HCT116 (cell line): ENCODE results near the gene NKTR. TPM values are rescaled to one million over a fixed set of nuclear protein-coding genes. Genes with fewer than 3 reads are reported as not detected.

Experiments used
- ATAC-seq: fragments of 200-7000 bp; cut with Tn5 transposase; 2 replicates; pipeline ENCODE4 v1.9.1; 2020; ENCODE audit warnings: mild to moderate bottlenecking, moderate library complexity
- BruUV-seq: library from RNA; stranded (reverse); fragments of 400-500 nt; replicated peaks from 2 replicates; lab custom pipeline; 2021; lab: Mats Ljungman, UMichigan
- CTCF ChIA-PET: fragments of 300-600 bp; sonication (Branson Sonifier 250); formaldehyde crosslinking; loops from one replicate; lab custom pipeline; 2021; ENCODE audit warnings: antibody characterized with exemption; lab: Charles Lee
- POLR2A ChIA-PET: fragments of 300-600, 350-600 bp; sonication (Branson Sonifier 250); formaldehyde crosslinking; loops from one replicate; lab custom pipeline; 2021; ENCODE audit warnings: antibody characterized with exemption; lab: Charles Lee
- RAD21 ChIA-PET, 2 experiments: fragments of 300-600 bp; sonication (Branson Sonifier 250); formaldehyde crosslinking; loops; one replicate each; lab custom pipeline; 2023; ENCODE audit warnings: low total read pairs in 2 of 2; ENCODE audit not compliant: uncharacterized antibody in 2 of 2, unreplicated experiment in 2 of 2, low non-redundant PET in 1 of 2; lab: Charles Lee
- DNase-seq: peaks from one replicate; pipeline ENCODE4 v3.0.0-alpha.2; 2010; ENCODE audit warnings: low read depth, low spot score
- H2AFZ ChIP-seq: fragments of 200-600 bp; shearing (Covaris generic), sonication (generic); 2 replicates; pipeline ENCODE4 v1.6.1; 2017; ENCODE audit warnings: low read depth, mixed run types, mixed read lengths, antibody characterized with exemption, low read length; ENCODE audit not compliant: poor library complexity, severe bottlenecking
- H3K27ac ChIP-seq: 2 replicates; pipeline ENCODE4 v1.5.1; 2012; ENCODE audit warnings: low read depth, low read length
- H3K27me3 ChIP-seq: fragments of 200-600 bp; sonication (generic); 2 replicates; pipeline ENCODE4 v1.6.1; 2016; ENCODE audit warnings: mixed run types, low read length, mixed read lengths; ENCODE audit not compliant: insufficient read depth
- H3K36me3 ChIP-seq, 2 experiments: fragments of 200-500 bp in 1 of 2; fragments of 200-600 bp in 1 of 2; sonication (Bioruptor generic) in 1 of 2; sonication (generic) in 1 of 2; 2 replicates each; pipeline versions ENCODE4 v1.5.1 to v1.6.1; 2014 to 2016; ENCODE audit warnings: low read length in 2 of 2, inconsistent platforms in 1 of 2, mixed read lengths in 1 of 2, mixed run types in 1 of 2; ENCODE audit not compliant: insufficient read depth in 2 of 2, control insufficient read depth in 1 of 2
- H3K4me1 ChIP-seq, 2 experiments: fragments of 200-600 bp in 1 of 2; sonication (generic) in 1 of 2; 2 replicates each; pipeline versions ENCODE4 v1.5.1 to v1.6.1; 2012 to 2017; ENCODE audit warnings: low read length in 2 of 2, inconsistent platforms in 1 of 2, mild to moderate bottlenecking in 1 of 2, mixed read lengths in 1 of 2, mixed run types in 1 of 2, moderate library complexity in 1 of 2; ENCODE audit not compliant: insufficient read depth in 2 of 2, control insufficient read depth in 1 of 2
- H3K4me2 ChIP-seq: fragments of 200-600 bp; sonication (generic); 2 replicates; pipeline ENCODE4 v1.6.1; 2017; ENCODE audit warnings: mixed run types, low read length, mixed read lengths
- H3K4me3 ChIP-seq, 2 experiments: fragments of 200-600 bp in 1 of 2; sonication (generic) in 1 of 2; replicated peaks in 1 of 2; 2 replicates each; pipeline ENCODE4 v1.5.1; 2011 to 2016; ENCODE audit warnings: low read length in 2 of 2, control low read depth in 1 of 2, low read depth in 1 of 2, mild to moderate bottlenecking in 1 of 2, mixed read lengths in 1 of 2, mixed run types in 1 of 2
- H3K79me2 ChIP-seq: fragments of 200-600 bp; sonication (generic); 2 replicates; pipeline ENCODE4 v1.6.1; 2017; ENCODE audit warnings: mild to moderate bottlenecking, mixed run types, low read length, moderate library complexity, mixed read lengths; ENCODE audit not compliant: insufficient read depth
- H3K9ac ChIP-seq: fragments of 200-600 bp; sonication (generic); 2 replicates; pipeline ENCODE4 v1.6.1; 2016; ENCODE audit warnings: low read length, mixed read lengths
- H3K9me2 ChIP-seq: fragments of 200-600 bp; sonication (generic), shearing (Covaris generic); 2 replicates; pipeline ENCODE4 v1.6.1; 2017; ENCODE audit warnings: mixed run types, mild to moderate bottlenecking, moderate library complexity; ENCODE audit not compliant: insufficient read depth
- H3K9me3 ChIP-seq, 2 experiments: fragments of 200-500 bp in 1 of 2; fragments of 200-600 bp in 1 of 2; sonication (Bioruptor generic) in 1 of 2; sonication (generic) in 1 of 2; 2 replicates each; pipeline ENCODE4 v1.6.1; 2014 to 2017; ENCODE audit warnings: low read length in 2 of 2, mixed read lengths in 2 of 2, inconsistent platforms in 1 of 2, low read depth in 1 of 2, mild to moderate bottlenecking in 1 of 2, mixed run types in 1 of 2, moderate library complexity in 1 of 2; ENCODE audit not compliant: control insufficient read depth in 1 of 2, insufficient read depth in 1 of 2
- H4K20me1 ChIP-seq: fragments of 200-600 bp; sonication (generic), shearing (Covaris generic); 2 replicates; pipeline ENCODE4 v1.6.1; 2017; ENCODE audit warnings: mixed run types, mild to moderate bottlenecking, moderate library complexity; ENCODE audit not compliant: insufficient read depth
- CBX3 ChIP-seq: IDR thresholded peaks from 2 replicates; pipeline ENCODE4 v1.6.1; 2012; ENCODE audit warnings: low read depth
- CEBPB ChIP-seq: IDR thresholded peaks from 2 replicates; pipeline ENCODE4 v1.6.1; 2012; ENCODE audit warnings: low read depth
- CTCF ChIP-seq, 3 experiments: fragments of 200-600 bp in 1 of 3; sonication (generic) in 1 of 3; IDR thresholded peaks in 2 of 3; conservative IDR thresholded peaks in 1 of 3; 2 replicates each; pipeline ENCODE4 v1.5.1; 2012 to 2017; ENCODE audit warnings: low read depth in 2 of 3, low read length in 2 of 3, antibody characterized with exemption in 1 of 3, borderline replicate concordance in 1 of 3, control low read depth in 1 of 3, mild to moderate bottlenecking in 1 of 3, mixed read lengths in 1 of 3, mixed run types in 1 of 3, moderate library complexity in 1 of 3; ENCODE audit not compliant: insufficient read depth in 1 of 3
- EZH2 ChIP-seq: fragments of 200-600 bp; sonication (generic); IDR thresholded peaks from 2 replicates; pipeline ENCODE4 v1.6.1; 2017; ENCODE audit warnings: antibody characterized with exemption, mixed run types
- EZH2phosphoT487 ChIP-seq: fragments of 200-600 bp; IDR thresholded peaks from 2 replicates; pipeline ENCODE4 v1.6.1; 2018; ENCODE audit warnings: antibody characterized with exemption, borderline replicate concordance
- POLR2A ChIP-seq: IDR thresholded peaks from 2 replicates; pipeline ENCODE4 v1.7.0; 2011; ENCODE audit warnings: borderline replicate concordance; ENCODE audit not compliant: insufficient read depth, insufficient read length; ENCODE audit errors: extremely low read depth
- ZFX ChIP-seq: fragments of 450-650 bp; IDR thresholded peaks from 2 replicates; pipeline ENCODE4 v1.6.1; 2017
- intact Hi-C: fragments of 100-400 bp; cut with micrococcal nuclease; formaldehyde crosslinking; loops from 2 replicates; pipeline ENCODE4 v1.10.0; 2022
- total RNA-seq: library from RNA; stranded (reverse); gene quantifications from one replicate; pipeline ENCODE4 v1.2.1, GENCODE V29; 2021; ENCODE audit not compliant: unreplicated experiment
- TF ChIP-seq, protein P1 (sequence below): IDR thresholded peaks from 2 replicates; pipeline ENCODE4 v1.6.1; 2012; ENCODE audit warnings: low read depth
- TF ChIP-seq, protein P2 (sequence below): IDR thresholded peaks from 2 replicates; pipeline ENCODE4 v1.6.1; 2011; ENCODE audit warnings: mild to moderate bottlenecking, low read length, moderate library complexity; ENCODE audit not compliant: insufficient replicate concordance; ENCODE audit errors: extremely low read depth

The NKTR gene
- total RNA-seq, 1 experiment from 2014 or later: 59.7 TPM

GRCh38 chr3:42602961-42603360 lies 2.5 kb downstream of the NKTR start:
- no peaks in the 10 kb centered on the region for H3K36me3 ChIP-seq
- CTCF ChIA-PET: no interaction called here
- H3K9ac ChIP-seq: no peak overlapping the region
- no peak overlapping the region for H3K4me3 ChIP-seq
- H4K20me1 ChIP-seq: no peaks in the 10 kb centered on the region
- no peaks in the 10 kb centered on the region for H3K9me3 ChIP-seq
- POLR2A ChIA-PET: interaction anchor here (1.0 kb wide), 1 partner anchor 10 kb away, joined by 5 read pairs; no protein-coding TSS in a partner anchor
- no peak overlapping the region for H3K4me2 ChIP-seq
- BruUV-seq: no TSS peak
- intact Hi-C loops: loop anchor here (5.0 kb wide), 1 partner anchor 49 kb away; the partner anchor contains the start of gene ZBTB47
- H2AFZ ChIP-seq: no peak overlapping the region
- no peak overlapping the region for H3K27ac ChIP-seq
- no peaks in the 10 kb centered on the region for H3K27me3 ChIP-seq
- ATAC-seq (no peak), DNase-seq (no peak)
- H3K4me1 ChIP-seq: peaks cover 7 to 30% of the 10 kb centered on the region in 2 experiments; a peak in 3 of 4 replicates
- no peaks in the 10 kb centered on the region for H3K9me2 ChIP-seq
- peaks cover 72% of the 10 kb centered on the region for H3K79me2 ChIP-seq
- no peak for TF ChIP-seq EZH2phosphoT487
- TF ChIP-seq POLR2A: no peak
- no peak for TF ChIP-seq CEBPB
- TF ChIP-seq, protein P1, sequence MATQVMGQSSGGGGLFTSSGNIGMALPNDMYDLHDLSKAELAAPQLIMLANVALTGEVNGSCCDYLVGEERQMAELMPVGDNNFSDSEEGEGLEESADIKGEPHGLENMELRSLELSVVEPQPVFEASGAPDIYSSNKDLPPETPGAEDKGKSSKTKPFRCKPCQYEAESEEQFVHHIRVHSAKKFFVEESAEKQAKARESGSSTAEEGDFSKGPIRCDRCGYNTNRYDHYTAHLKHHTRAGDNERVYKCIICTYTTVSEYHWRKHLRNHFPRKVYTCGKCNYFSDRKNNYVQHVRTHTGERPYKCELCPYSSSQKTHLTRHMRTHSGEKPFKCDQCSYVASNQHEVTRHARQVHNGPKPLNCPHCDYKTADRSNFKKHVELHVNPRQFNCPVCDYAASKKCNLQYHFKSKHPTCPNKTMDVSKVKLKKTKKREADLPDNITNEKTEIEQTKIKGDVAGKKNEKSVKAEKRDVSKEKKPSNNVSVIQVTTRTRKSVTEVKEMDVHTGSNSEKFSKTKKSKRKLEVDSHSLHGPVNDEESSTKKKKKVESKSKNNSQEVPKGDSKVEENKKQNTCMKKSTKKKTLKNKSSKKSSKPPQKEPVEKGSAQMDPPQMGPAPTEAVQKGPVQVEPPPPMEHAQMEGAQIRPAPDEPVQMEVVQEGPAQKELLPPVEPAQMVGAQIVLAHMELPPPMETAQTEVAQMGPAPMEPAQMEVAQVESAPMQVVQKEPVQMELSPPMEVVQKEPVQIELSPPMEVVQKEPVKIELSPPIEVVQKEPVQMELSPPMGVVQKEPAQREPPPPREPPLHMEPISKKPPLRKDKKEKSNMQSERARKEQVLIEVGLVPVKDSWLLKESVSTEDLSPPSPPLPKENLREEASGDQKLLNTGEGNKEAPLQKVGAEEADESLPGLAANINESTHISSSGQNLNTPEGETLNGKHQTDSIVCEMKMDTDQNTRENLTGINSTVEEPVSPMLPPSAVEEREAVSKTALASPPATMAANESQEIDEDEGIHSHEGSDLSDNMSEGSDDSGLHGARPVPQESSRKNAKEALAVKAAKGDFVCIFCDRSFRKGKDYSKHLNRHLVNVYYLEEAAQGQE: no peak
- TF ChIP-seq CTCF (IDR thresholded peaks at IDR 0.05 in 2 of 3, conservative IDR thresholded peaks at IDR 0.05 in 1 of 3; ENCODE audit: borderline replicate concordance in 1 of 3, insufficient read depth in 1 of 3, low read depth in 2 of 3, low read length in 2 of 3): no peak
- TF ChIP-seq, protein P2, sequence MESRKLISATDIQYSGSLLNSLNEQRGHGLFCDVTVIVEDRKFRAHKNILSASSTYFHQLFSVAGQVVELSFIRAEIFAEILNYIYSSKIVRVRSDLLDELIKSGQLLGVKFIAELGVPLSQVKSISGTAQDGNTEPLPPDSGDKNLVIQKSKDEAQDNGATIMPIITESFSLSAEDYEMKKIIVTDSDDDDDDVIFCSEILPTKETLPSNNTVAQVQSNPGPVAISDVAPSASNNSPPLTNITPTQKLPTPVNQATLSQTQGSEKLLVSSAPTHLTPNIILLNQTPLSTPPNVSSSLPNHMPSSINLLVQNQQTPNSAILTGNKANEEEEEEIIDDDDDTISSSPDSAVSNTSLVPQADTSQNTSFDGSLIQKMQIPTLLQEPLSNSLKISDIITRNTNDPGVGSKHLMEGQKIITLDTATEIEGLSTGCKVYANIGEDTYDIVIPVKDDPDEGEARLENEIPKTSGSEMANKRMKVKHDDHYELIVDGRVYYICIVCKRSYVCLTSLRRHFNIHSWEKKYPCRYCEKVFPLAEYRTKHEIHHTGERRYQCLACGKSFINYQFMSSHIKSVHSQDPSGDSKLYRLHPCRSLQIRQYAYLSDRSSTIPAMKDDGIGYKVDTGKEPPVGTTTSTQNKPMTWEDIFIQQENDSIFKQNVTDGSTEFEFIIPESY: no peak
- no peak for TF ChIP-seq EZH2
- TF ChIP-seq CBX3: no peak
- TF ChIP-seq ZFX: no peak
- RAD21 ChIA-PET: no interaction called here
